GM19035 (cell line): Measurements from ENCODE around the gene DDX17.

Source experiments
- ATAC-seq: cut with Tn5 transposase; IDR thresholded peaks from one replicate; pipeline ENCODE4 v1.9.1; 2021; ENCODE audit not compliant: unreplicated experiment

The DDX17 gene

GRCh38 chr22:38451404-38451803 lies 54.7 kb downstream of the DDX17 start:
- ATAC-seq: no peak

- ATAC-seq: no peak
Measured at GRCh38 chr22:38450234-38450797, 55.8 kb downstream of the DDX17 start.

DNA sequence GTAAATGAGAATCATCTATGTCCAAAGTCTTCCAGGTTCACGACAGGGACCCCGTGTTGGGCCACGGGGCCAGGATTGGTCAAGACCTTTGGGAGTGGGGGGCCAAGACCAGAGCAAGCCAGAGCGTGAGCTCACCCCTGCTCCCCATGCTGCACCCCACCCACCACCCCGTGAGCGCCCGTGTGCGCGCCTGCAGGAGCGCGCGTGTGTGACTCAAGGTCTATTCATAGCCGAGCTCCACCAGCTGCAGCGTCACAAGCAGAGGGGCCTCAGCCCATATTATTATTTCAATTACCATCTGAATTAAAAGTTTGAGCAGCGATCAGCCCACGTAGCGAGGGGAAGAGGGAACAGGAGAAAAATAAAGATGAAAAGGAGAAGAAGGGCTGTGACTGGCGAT lies 56.3 kb downstream of the DDX17 start:
- ATAC-seq: no peak

- ATAC-seq: no peak
Measured at GRCh38 chr22:38448945-38449745, 57.0 kb downstream of the DDX17 start.

- no peak for ATAC-seq
Measured at GRCh38 chr22:38446018-38446601, 60.0 kb downstream of the DDX17 start.

DNA sequence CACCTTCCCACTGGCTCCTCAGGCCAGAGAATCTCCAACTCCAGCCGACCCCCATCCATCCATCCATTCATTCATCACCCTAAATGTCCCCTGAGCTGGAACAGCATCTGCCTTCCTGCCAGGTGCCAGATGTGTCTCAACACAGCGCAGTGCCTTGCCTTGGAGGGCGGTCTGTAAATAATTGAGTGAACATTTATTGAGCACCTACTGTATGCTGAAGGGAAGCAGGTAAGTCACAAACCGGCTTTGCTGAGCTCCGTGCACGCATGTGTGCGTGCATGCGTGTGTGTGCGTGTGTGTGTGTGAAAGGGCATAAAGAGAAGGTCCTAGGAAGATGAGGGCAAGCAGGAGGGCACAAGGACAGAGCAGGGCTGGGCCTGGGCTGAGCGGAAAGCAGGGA lies 61.3 kb downstream of the DDX17 start:
- no peak for ATAC-seq

- no peak for ATAC-seq
Measured at GRCh38 chr22:38443628-38444521, 62.2 kb downstream of the DDX17 start.

GRCh38 chr22:38442967-38443627 lies 63.0 kb downstream of the DDX17 start:
- ATAC-seq: no peak

DNA sequence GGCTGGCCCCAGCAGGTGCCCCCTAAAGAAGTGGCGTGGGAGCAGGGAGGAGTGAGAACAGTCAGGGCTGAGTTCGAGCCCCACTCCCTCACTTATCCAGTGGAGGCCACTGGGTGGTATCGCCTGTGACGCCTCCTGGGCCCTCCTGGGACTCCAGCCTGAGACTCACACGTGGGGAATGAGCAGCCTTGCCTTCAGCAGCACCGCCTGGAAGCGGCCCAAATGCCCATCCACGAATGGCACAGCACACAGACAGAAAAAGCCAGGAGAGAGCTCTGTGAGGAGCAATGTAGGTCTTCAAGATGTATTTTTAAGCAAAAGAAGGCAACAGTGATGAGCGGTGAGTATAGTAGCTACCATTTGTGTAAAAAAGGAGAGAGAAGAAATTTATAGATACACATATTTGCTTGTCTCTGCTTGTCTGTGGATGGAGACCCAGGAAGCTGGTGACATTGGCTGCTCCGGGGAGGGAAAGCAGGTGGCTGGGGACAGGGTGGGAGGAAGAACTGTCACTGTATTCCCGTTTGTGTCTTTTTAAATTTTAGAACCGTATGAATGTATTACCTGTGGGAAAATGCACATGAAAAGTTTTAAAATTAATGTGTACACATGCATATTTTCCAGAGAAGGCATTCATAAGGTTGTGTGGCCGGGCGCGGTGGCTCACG lies 64.4 kb downstream of the DDX17 start:
- ATAC-seq: no peak

DNA sequence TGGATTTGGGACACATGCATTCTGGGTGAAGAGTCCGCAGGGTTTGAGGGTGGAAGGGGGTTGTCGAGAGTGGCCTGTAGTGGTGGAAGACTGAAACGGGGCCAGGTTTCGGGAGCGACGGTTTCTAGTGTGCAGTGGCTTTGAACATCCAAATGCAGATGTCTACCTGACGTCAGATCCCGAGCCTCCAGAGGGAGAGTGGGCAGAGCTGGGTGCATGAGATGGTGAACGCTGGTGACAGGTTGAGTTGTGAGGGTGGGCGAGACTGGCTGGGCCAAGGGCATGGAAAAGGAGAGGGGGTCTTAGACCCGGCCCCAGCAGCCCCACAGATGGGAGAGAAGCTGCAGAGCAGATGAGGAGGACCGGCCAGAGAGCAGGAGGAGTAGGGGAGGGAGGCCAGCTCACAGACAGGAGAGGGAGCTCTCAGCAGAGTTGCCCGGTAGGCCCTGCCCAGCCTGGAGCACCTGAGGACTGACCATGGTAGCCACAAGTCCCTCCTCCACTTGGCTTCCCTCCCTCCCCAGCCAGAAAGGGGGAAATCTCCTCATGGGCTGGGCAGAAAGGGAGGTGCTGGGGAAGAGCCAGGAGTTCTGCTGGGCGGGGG lies 65.3 kb downstream of the DDX17 start:
- no peak for ATAC-seq

DNA sequence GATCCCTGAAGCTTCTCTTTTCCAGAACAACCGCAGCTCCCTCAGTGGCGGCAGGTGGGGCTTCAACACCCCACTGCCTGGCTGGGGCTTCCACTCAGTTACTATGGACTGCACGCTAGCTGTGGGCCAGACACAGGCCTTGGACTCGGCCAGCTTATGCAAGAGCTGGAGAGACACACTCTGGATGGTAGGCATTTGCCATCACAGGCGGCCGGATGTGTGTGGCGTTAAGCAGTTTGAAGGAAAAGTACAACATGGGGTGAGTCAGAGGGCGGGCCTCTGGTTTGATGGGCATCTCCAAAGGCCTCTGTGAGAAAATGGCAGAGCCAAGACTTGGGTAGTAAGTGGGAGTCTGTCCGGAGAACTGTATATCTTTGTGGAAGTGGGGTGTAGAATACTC lies 68.7 kb downstream of the DDX17 start:
- ATAC-seq: no peak

DNA sequence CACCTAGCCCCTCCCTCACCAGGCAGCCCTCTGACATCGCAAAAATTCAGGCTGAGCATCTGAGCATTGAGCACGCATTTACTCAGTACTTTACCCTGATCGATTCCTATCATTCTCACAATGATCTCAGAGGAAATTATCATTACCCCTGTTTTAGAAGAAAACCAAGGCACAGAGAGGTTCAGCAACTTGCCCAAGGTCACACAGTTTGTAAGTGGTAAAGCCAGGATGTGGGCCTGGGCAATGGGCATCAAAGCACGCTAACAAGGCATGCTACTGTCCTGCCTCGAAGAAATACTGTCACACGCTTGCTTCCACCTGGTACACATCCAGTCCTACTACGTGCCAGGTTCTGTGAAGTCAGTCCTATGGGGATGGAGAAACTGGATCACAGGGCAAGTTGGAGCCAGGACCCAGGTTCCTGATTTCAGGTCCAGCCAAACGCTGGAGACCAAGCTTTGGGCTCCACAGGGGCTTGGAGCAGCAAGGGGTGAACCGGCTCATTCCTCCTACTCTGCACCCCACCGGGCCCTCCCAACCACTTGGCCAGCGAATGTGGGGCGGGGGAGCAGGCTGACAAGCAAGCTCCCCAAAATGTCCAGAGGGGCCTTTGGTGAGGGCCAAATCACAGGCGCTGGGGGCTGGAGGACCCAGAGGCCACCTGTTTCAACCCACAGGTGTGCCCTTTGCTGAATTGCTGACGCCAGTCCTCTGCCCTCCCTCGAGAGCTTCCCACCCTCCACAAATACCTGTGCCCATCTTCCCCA lies 69.3 kb downstream of the DDX17 start:
- no peak for ATAC-seq

GRCh38 chr22:38435965-38436364 lies 70.1 kb downstream of the DDX17 start:
- no peak for ATAC-seq

DNA sequence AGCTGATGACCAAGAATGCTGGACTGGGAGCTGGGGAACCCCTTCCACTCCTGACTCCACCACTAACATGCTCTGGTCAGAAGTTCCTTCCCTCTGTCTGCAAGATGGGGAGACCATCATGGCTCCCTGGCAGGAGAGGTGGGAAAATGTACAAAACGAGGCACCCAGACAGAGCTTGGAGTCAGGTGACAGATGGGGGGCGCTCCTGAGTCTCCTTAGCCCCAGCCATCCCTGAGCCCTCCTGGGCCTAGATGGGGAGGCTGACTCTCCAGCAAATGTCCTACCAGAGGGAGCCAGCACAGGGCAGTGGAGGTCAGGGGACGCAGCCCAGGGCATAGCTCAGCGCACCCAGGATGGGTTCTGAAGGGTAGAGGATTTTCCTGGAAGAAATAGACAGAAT lies 71.1 kb downstream of the DDX17 start:
- ATAC-seq: no peak

DNA sequence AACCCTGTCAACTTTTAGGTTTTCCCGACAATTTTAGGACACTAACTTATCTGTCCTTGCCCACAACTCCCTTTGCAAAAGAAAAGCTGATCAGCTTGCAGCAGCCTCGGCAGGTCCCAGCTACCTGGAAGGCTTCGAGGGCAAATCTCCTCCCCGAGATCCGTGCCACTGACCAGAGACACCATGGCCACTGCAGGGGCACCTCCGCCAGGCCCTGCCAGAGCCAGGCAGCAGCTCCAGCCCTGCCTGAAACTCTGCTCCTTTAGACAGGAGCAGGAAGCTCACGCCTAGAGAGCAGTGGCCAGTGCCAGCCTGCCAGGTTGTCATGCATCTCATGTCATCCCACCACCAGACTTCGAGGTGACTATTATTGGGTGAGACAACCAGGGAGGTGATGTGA lies 72.2 kb downstream of the DDX17 start:
- ATAC-seq: no peak
